ENCODE results near the gene TMEM171.

TMEM171 gene

GRCh38 chr5:73120222-73121118 is at the start of gene TMEM171:
Gene TMEM171, plus strand, starts transcription at chr5:73120575. Its CDS starts 2,799 bp downstream, at chr5:73123374.
- TF ChIP-seq MYC (IDR thresholded peaks at IDR 0.05; ENCODE audit: low read depth, low read length) (no peak), MAX (IDR thresholded peaks at IDR 0.05; ENCODE audit: low read depth, low read length) (no peak), POLR2A (IDR thresholded peaks at IDR 0.05; ENCODE audit: extremely low read depth, insufficient read length) (no peak), CTCF (IDR thresholded peaks at IDR 0.05; ENCODE audit: low read depth, low read length) (no peak)
- no peak for DNase-seq (ENCODE audit: low read depth)
- H3K4me3 ChIP-seq (ENCODE audit: low read depth, low read length), result no peak within 1 kb of the TSS

- H3K4me3 ChIP-seq (ENCODE audit: low read depth, low read length), result no peak overlapping the region
- no peak for TF ChIP-seq MAX (IDR thresholded peaks at IDR 0.05; ENCODE audit: low read depth, low read length)
- no peak for TF ChIP-seq MYC (IDR thresholded peaks at IDR 0.05; ENCODE audit: low read depth, low read length)
- DNase-seq (ENCODE audit: low read depth), result no peak
These were observed 39.3 kb upstream of the TMEM171 start for GRCh38 chr5:73081093-73081492.

- no peak for DNase-seq (ENCODE audit: low read depth)
- no peak overlapping the region for H3K4me3 ChIP-seq (ENCODE audit: low read depth, low read length)
- no peak for TF ChIP-seq MYC (IDR thresholded peaks at IDR 0.05; ENCODE audit: low read depth, low read length)
These were observed 32.3 kb upstream of the TMEM171 start for GRCh38 chr5:73088026-73088425.

- TF ChIP-seq MAX (IDR thresholded peaks at IDR 0.05; ENCODE audit: low read depth, low read length) (no peak), CTCF (IDR thresholded peaks at IDR 0.05; ENCODE audit: low read depth, low read length) (no peak), POLR2A (IDR thresholded peaks at IDR 0.05; ENCODE audit: extremely low read depth, insufficient read length) (no peak), MYC (IDR thresholded peaks at IDR 0.05; ENCODE audit: low read depth, low read length) (no peak)
- DNase-seq (ENCODE audit: low read depth), result peak; percentile 18
- no peak overlapping the region for H3K4me3 ChIP-seq (ENCODE audit: low read depth, low read length)
These were observed 26.4 kb upstream of the TMEM171 start for GRCh38 chr5:73093943-73094342.

- no peak overlapping the region for H3K4me3 ChIP-seq (ENCODE audit: low read depth, low read length)
- no peak for DNase-seq (ENCODE audit: low read depth)
- TF ChIP-seq CTCF (IDR thresholded peaks at IDR 0.05; ENCODE audit: low read depth, low read length), result no peak
- TF ChIP-seq MAX (IDR thresholded peaks at IDR 0.05; ENCODE audit: low read depth, low read length), result no peak
- no peak for TF ChIP-seq POLR2A (IDR thresholded peaks at IDR 0.05; ENCODE audit: extremely low read depth, insufficient read length)
- no peak for TF ChIP-seq MYC (IDR thresholded peaks at IDR 0.05; ENCODE audit: low read depth, low read length)
These were observed 26.0 kb upstream of the TMEM171 start for GRCh38 chr5:73094415-73094814.

GRCh38 chr5:73095564-73096238 is 24.7 kb upstream of the TMEM171 start:
- DNase-seq (ENCODE audit: low read depth), result peak; percentile 47
- no peak overlapping the region for H3K4me3 ChIP-seq (ENCODE audit: low read depth, low read length)
- TF ChIP-seq POLR2A (IDR thresholded peaks at IDR 0.05; ENCODE audit: extremely low read depth, insufficient read length) (no peak), MYC (IDR thresholded peaks at IDR 0.05; ENCODE audit: low read depth, low read length) (no peak), MAX (IDR thresholded peaks at IDR 0.05; ENCODE audit: low read depth, low read length) (no peak), CTCF (IDR thresholded peaks at IDR 0.05; ENCODE audit: low read depth, low read length) (no peak)
